LNCaP clone FGC (cell line): ENCODE data around the gene GIMAP8.
"Not testable (repeated sequence)": the region's sequence is repeated elsewhere in the genome, so short reads cannot be mapped to it uniquely, and the experiment has no call there.

Source experiments
- DNase-seq: peaks from one replicate; pipeline ENCODE4 v3.0.0-alpha.2; 2011; ENCODE audit warnings: low read depth
- H3K4me3 ChIP-seq: 2 replicates; pipeline ENCODE4 v1.5.1; 2011; ENCODE audit warnings: mild to moderate bottlenecking, low read depth, low read length, control low read depth
- TF ChIP-seq, protein P1 (sequence below): IDR thresholded peaks from 2 replicates; pipeline ENCODE4 v1.5.1; 2012; ENCODE audit warnings: mild to moderate bottlenecking; ENCODE audit not compliant: control insufficient read depth, insufficient read depth; ENCODE audit errors: extremely low read depth

The GIMAP8 gene

DNA sequence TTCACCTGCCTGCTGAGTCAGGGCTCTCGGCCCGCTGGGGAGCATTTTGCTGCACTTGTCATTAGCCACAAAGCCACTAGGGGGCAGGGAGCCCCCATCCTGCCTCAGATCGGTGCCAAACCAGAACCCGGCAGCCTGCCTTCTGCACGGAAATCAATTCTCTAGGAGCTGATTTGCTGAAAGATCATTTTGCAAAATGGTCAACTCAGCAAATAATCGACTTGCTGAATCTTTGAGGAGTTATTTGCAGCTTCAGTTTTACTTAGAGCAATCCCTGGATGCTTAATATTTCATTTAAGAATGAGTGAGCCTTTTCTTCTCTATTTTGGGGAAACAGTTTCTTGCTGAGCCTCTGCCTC lies 1.7 kb upstream of the GIMAP8 start:
- peak; percentile 17 for DNase-seq
- TF ChIP-seq, protein P1, sequence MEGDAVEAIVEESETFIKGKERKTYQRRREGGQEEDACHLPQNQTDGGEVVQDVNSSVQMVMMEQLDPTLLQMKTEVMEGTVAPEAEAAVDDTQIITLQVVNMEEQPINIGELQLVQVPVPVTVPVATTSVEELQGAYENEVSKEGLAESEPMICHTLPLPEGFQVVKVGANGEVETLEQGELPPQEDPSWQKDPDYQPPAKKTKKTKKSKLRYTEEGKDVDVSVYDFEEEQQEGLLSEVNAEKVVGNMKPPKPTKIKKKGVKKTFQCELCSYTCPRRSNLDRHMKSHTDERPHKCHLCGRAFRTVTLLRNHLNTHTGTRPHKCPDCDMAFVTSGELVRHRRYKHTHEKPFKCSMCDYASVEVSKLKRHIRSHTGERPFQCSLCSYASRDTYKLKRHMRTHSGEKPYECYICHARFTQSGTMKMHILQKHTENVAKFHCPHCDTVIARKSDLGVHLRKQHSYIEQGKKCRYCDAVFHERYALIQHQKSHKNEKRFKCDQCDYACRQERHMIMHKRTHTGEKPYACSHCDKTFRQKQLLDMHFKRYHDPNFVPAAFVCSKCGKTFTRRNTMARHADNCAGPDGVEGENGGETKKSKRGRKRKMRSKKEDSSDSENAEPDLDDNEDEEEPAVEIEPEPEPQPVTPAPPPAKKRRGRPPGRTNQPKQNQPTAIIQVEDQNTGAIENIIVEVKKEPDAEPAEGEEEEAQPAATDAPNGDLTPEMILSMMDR = peak; percentile 91
- no peak overlapping the region for H3K4me3 ChIP-seq

DNA sequence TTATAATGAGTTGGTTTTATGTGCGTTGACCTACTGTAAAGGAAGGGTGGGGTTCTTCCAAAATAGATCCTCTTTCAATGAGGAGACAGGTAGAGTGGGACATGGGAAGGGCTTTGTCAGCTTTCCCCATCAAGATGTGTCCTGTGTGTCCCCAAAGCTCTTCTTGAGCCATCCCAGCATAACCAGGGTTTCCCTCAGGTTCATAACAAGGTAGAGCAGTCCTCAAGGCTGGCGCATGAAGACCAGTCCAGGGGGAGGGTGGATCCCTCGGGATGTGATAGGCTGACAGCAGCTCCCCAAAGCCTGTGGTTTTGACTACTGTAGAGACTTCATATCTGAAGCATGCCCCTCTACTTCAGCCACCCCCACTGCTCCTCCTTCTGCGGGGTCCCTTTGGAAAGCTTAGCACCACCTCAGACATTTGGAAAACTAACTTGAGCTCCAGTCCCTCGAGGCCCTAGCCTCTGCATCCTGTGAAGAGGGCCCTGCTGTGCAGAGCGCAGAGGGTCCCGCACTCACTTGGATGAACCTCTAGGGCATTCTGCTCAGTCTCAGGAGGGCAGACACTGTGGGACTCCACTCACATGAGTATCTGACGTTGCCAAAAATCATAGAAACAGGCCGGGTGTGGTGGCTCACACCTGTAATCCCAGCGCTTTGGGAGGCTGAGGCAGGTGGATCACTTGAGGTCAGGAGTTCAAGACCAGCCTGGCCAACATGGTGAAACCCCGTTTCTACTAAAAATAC lies 1.1 kb upstream of the GIMAP8 start:
- DNase-seq = no peak
- H3K4me3 ChIP-seq = no peak overlapping the region

DNA sequence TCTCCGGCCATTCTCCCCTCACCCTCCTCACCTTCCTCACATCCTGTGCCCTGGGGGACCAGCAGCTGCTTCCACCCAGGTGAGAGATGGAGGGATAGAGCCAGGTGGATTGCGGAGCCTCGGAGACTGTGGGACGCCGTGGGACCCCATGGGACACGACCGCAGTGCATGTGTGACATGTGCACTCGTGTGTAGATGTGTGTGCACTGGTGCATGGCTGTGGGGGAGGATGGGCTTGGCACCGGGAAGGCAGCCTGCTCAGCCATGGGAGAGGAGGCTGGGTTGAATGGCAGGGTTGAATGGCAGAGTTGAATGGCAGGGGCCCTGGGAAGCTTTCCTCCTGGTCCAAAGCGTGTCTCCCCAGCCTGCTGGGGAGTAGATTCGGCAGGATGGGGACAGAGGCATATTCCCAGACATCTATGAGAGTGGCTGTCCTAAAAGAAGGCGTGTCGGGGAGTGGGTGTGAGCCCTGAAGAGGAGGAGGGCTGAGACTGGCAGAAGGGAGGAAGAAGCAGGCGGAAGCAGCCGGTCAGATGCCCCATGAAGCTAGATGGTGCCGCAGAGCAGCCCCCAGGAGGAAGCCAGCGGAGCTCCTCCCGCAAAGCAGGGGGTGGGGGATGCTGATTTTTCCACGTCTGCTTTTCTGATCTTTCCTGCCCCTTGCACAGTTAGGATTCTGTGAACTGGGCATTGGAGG lies 815 bp downstream of the GIMAP8 start:
- H3K4me3 ChIP-seq = no peak overlapping the region
- TF ChIP-seq, protein P1 = no peak
- DNase-seq = no peak

More for the DNA sequence above, 1.1 kb upstream of the GIMAP8 start:
- TF ChIP-seq, protein P1 = no peak

DNA sequence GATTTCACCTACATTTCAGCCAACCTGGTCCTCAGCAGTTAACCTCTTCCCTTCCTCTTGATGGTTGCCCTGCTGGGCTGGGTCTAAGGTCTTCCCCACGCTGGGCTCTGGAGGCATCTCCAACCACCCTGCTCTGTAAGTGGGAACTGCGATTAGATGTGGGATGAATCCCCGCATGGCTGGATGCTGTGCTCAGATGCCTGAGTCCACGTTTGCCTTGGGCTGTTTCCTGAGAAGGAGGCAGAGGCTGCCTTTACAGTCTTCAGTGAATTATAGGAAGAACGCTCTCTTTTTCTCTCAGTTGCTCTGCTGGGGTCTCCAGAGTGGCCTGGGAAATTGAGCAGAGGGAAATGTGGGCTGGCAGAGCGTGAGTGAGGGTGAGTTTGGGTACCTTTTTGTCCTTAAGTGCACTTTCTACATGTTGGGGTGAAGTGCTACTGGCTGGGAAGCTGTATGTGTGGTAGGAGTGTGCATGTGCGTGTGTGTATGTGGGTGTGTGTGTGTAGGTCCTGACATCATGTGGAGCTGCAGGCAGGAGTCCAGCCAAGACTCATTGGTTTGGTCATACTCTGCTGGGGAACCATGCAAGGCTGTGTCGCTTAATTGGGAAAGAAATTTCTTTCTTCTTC lies 1.5 kb downstream of the GIMAP8 start:
- no peak for DNase-seq
- H3K4me3 ChIP-seq = no peak overlapping the region
- TF ChIP-seq, protein P1 = no peak

DNA sequence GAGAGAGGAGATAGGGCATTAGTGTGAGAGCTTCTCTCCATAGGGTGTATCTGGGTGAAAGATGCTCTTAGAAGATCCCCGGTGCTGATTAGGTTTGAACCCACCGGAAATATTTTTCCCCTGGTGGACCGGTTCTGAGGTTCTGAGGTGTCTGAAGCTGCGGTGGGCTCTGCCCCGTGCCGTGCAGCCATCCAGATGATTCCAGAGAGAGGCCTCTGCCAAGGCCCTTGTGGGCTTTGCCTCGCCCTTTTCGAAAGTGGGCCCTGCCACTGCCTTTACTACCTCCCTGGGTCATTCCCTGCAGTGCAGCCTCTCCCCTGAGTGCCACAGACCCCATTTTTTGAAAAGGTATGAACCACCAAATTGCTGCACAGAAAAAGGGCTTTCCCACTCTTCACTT lies 2.8 kb downstream of the GIMAP8 start:
- TF ChIP-seq, protein P1 = no peak
- no peak for DNase-seq
- no peak overlapping the region for H3K4me3 ChIP-seq

DNA sequence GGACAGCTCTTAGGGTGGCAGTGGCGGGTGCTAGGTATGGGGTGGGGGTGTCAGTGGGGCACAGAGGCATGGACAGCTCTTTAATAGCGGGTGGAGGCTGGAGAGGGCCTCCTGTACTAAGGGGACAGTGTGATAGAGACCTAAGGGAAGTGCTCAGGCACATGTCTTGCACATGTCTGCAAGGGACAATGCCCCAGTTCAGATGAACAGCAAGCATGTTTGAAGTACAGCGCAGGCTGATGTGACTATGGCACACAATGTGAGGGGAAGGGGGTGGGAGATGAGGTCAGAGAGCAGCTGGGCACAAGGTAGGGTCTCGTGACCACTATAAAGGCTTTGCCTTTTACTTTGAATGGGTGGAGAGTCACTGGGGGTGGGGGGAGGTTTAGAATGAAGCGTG lies 3.5 kb downstream of the GIMAP8 start:
- DNase-seq = no peak
- TF ChIP-seq, protein P1 = no peak
- H3K4me3 ChIP-seq = no peak overlapping the region

DNA sequence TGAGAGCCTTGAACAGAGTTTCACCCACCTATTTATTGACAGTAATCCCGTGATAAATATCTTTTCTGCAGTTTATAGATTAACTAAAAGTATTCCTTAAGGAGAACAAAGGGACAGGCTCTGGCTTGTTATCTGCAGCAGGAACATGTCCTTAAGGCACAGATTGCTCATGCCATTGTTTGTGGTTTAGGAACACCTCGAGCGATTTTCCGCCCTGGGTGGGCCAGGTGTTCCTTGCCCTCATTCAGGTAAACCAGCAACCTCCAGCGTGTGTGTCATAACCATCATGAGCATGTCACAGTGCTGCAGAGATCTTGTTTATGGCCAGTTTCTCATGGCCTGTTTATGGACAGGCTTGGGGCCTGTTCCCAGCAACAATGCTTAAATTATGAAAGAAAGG lies 6.6 kb downstream of the GIMAP8 start:
- not testable (repeated sequence) for H3K4me3 ChIP-seq

More for the DNA sequence above, 6.6 kb downstream of the GIMAP8 start:
- not testable (repeated sequence) for DNase-seq
